Activated gamma-delta T cell treated with Interleukin-2 at 50 U/mL for 16 hours (primary cell): Measurements from ENCODE around the gene ACTN4.

Experiments used
- DNase-seq: peaks from one replicate; pipeline ENCODE4 v3.0.0-alpha.2; 2020

The ACTN4 gene

GRCh38 chr19:38662537-38663155 is 15.2 kb downstream of the ACTN4 start:
- DNase-seq = no peak

- DNase-seq = no peak
Observed at GRCh38 chr19:38663156-38663651, 15.8 kb downstream of the ACTN4 start.

GRCh38 chr19:38663957-38664502 is 16.6 kb downstream of the ACTN4 start:
- DNase-seq = no peak

GRCh38 chr19:38664503-38665211 is 17.2 kb downstream of the ACTN4 start:
- no peak for DNase-seq

- no peak for DNase-seq
Observed at GRCh38 chr19:38665219-38665931, 17.9 kb downstream of the ACTN4 start.

- no peak for DNase-seq
Observed at GRCh38 chr19:38665950-38666662, 18.7 kb downstream of the ACTN4 start.

GRCh38 chr19:38666663-38667511 is 19.4 kb downstream of the ACTN4 start:
- no peak for DNase-seq

- no peak for DNase-seq
Observed at GRCh38 chr19:38667661-38668171, 20.3 kb downstream of the ACTN4 start.

- DNase-seq = peak; percentile 42
Observed at GRCh38 chr19:38669552-38669951, 22.1 kb downstream of the ACTN4 start.

- no peak for DNase-seq
Observed at GRCh38 chr19:38670921-38671398, 23.5 kb downstream of the ACTN4 start.

GRCh38 chr19:38671654-38672053 is 24.2 kb downstream of the ACTN4 start:
- DNase-seq = no peak

GRCh38 chr19:38673030-38673429 is 25.6 kb downstream of the ACTN4 start:
- DNase-seq = no peak

GRCh38 chr19:38674388-38675171 is 27.1 kb downstream of the ACTN4 start:
- DNase-seq = no peak

- DNase-seq = no peak
Observed at GRCh38 chr19:38675611-38676010, 28.2 kb downstream of the ACTN4 start.

GRCh38 chr19:38676023-38676877 is 28.8 kb downstream of the ACTN4 start:
- DNase-seq = no peak

GRCh38 chr19:38676878-38677646 is 29.6 kb downstream of the ACTN4 start:
- DNase-seq = no peak

- DNase-seq = no peak
Observed at GRCh38 chr19:38678217-38678890, 30.9 kb downstream of the ACTN4 start.

- DNase-seq = no peak
Observed at GRCh38 chr19:38678891-38679494, 31.5 kb downstream of the ACTN4 start.
